IPS-20b (cell line): Measurements from ENCODE around the gene SUSD3.
A peak's percentile ranks its signal among the peaks of the same experiment; 100 is the strongest.

Experiments used
- H3K27ac ChIP-seq: one replicate; pipeline ENCODE4 v1.5.1; 2013; ENCODE audit warnings: low read length
- H3K27me3 ChIP-seq: 2 replicates; pipeline ENCODE4 v1.6.1; 2013; ENCODE audit warnings: mild to moderate bottlenecking, low read length, inconsistent platforms; ENCODE audit not compliant: insufficient read depth
- H3K36me3 ChIP-seq: 2 replicates; pipeline ENCODE4 v1.6.1; 2013; ENCODE audit warnings: low read depth, mild to moderate bottlenecking, inconsistent platforms, low read length, moderate library complexity; ENCODE audit not compliant: insufficient read depth
- H3K4me1 ChIP-seq: 2 replicates; pipeline ENCODE4 v1.6.1; 2013; ENCODE audit warnings: mild to moderate bottlenecking, control low read depth, inconsistent platforms, low read length, moderate library complexity; ENCODE audit not compliant: insufficient read depth
- H3K4me3 ChIP-seq: 2 replicates; pipeline ENCODE4 v1.5.1; 2013; ENCODE audit warnings: mild to moderate bottlenecking, low read length, inconsistent platforms
- H3K9ac ChIP-seq: 2 replicates; pipeline ENCODE4 v1.6.1; 2013; ENCODE audit warnings: low read depth, mild to moderate bottlenecking, inconsistent platforms, low read length, moderate library complexity
- H3K9me3 ChIP-seq: 2 replicates; pipeline ENCODE4 v1.6.1; 2013; ENCODE audit warnings: mild to moderate bottlenecking, low read depth, low read length, inconsistent platforms; ENCODE audit not compliant: insufficient read depth

SUSD3 gene

DNA sequence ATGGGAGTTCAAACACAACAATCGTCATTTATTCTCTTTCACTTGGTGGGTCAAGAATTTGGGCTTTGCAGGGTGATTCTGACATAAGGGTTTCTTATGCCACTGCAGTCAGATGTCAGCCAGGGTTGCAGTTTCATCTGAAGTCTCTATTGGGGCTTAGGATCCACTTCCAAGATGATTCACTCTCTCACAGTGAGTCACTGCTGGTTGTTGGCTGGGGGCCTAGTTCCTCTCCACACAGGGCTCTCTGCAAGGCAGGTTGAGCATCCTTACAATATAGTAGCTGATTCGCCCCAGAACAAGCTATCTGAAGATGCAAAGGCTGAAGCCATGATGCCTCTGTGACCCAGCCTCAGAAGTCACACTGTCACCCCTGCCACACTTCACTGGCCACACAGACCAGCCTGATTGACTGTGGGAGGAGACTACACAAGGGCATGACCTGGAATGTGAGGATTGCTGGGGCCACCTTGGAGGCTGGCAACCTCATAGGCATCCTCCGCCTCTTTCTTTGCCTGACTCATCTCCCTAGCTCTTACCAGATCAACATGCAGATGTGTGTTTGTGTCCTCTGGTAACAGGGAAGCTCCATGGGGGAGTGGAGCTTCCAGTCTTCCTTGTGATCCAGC lies 33.1 kb downstream of the SUSD3 start:
- Histone ChIP-seq H3K36me3 (no peaks in the 10 kb centered on the region), H3K27me3 (no peaks in the 10 kb centered on the region), H3K9me3 (no peaks in the 10 kb centered on the region; the same call in 1 of the 2 replicates), H3K4me1 (no peaks in the 10 kb centered on the region), H3K27ac (no peak overlapping the region), H3K4me3 (no peak overlapping the region), H3K9ac (no peak overlapping the region)

DNA sequence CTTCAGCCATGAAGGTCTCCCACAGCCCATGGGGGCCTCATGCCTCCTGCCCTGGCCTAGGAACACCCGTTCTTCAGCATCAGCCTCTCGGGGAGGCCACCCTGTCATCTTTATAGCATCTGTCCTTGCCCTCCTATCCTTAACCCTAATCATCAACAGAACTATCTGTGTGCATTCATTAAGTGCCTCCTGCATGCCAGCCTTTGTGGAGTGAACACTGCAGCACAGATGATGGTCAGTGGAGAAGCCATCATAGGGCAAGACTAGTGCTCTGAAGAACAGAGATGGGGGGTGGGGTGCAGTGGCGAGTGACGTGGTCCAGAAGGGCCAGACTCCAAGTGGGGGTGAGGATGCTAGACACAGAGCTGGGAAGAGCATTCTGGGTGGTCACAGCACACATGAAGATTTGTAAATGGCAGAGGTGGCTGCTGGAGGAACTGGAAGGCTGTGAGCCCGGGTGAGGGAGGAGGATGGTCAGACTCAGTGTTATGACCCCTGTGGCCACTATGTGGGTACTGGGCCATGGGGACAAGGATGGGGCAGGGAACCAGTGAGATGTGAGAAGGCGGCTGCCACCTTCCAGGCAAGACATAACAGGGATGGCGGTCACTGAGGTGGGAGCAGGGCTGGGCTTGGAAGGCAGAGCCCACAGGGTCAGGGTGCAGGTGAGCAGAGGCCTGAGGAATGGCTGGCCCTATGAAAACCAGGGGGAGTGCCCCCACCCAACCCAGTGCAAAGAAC lies 33.9 kb downstream of the SUSD3 start:
- Histone ChIP-seq H3K4me1 (peaks cover 5% of the 10 kb centered on the region; the same call in 1 of the 2 replicates), H3K27ac (no peak overlapping the region), H3K27me3 (peaks cover 8% of the 10 kb centered on the region), H3K9ac (no peak overlapping the region), H3K36me3 (no peaks in the 10 kb centered on the region), H3K9me3 (no peaks in the 10 kb centered on the region), H3K4me3 (no peak overlapping the region)

DNA sequence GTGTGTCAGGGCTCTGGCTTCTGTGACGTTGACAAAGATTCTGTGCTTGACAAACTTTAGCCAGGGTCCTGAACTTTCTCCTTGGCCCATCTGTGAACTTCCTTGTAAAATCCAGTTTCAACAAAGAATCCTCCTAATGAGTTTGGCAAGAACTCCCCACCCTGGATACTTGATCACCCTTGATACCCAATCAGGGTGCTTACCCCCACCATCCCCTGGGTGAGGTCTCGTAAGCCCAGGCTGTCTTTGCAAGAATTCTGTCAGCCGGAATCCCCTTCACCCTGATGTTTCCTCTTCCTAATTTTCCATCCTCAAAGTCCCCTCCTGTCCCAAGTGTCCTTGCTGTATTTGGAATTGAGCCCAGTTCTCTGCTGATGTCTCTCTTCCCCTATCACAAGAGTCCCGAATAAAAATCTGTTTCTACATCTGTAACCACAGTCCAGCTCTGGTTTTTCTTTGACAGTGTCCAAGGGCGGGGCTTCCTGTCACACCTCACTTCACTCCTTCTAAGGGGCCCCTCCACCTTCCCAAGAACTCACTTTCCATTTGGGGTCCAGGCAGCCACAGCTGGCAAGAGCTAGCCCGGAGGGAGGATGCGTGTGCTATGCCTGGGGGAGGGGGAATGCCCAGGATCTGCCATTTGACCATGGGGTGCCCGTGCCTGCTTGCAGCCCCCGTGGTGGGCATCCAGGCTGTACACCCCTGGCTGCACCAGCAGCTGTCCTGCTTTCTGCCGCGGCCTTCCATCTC lies 34.8 kb downstream of the SUSD3 start:
- Histone ChIP-seq H3K4me1 (peaks cover 5% of the 10 kb centered on the region; the same call in 1 of the 2 replicates), H3K36me3 (no peaks in the 10 kb centered on the region), H3K27ac (no peak overlapping the region), H3K9ac (no peak overlapping the region), H3K27me3 (peaks cover 14% of the 10 kb centered on the region), H3K4me3 (no peak overlapping the region), H3K9me3 (no peaks in the 10 kb centered on the region)

DNA sequence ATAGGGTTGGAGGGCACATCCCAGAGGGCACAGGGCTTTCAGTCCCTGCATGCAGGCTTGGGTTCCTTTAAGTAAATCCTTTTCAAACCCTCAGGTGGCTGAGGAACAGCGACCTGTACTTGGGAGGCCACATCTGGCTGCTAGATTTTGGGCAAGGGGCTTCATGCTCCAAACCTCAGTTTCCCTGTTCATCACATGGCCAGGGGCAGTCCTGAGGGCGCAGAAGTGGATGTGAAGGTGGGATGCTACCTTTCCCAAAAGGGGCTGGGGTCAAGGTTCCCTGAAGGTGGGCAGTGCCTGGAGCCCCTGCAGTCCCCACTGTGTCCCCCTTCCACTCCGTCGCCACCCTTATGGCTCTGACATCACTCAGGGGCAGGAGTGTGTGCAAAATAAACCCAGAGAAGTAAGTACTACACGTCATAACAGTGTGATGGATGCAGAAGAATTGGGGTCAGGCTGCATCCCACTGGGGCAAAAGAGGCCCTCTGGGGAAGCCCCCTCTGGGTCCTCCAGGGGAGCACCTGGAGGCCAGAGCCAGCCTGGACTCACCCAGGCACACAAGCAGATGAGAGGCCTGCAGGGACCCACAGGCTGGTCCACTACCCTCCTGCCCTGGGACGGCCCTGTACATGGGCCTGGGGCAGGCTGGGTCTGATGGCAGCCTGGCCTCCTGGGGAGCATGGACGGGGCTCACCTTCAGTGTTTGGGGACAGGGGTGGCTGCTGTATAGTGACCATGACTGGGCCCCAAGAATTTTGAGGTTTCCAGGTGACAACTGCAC lies 35.6 kb downstream of the SUSD3 start:
- Histone ChIP-seq H3K9ac (no peak overlapping the region; the same call in 1 of the 2 replicates), H3K4me1 (peaks cover 5% of the 10 kb centered on the region; the same call in 1 of the 2 replicates), H3K4me3 (no peak overlapping the region), H3K27ac (no peak overlapping the region), H3K36me3 (no peaks in the 10 kb centered on the region), H3K27me3 (peaks cover 14% of the 10 kb centered on the region), H3K9me3 (no peaks in the 10 kb centered on the region)

DNA sequence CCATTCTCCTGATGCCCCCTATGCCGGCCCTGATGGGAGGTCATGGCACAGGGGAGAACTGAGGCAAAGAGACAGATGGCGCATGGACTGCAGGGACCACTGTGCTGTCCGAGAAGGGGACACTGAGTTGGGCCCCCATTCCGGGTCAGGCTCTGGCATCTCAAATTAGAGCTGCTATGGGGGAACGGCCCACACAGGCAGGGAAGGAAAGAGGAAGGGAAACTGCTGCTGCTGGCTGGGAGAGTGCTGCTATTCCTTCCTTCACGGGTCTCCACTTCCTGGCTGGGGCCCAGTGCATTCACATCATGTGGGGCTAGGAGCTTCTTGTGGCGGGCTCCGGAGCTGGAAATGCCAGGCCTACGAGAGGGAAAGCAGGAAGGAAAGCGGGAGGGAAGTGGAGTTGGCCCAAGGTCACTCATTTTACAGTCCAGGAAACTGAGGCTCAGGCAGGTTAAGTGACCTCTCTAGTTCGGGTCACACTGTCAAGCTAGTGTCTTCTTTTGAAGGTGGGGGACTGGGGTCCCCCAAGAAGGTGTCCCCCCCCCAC lies 36.2 kb downstream of the SUSD3 start:
- peaks cover 14% of the 10 kb centered on the region for H3K27me3 ChIP-seq
- peaks cover 5% of the 10 kb centered on the region; the same call in 1 of the 2 replicates for H3K4me1 ChIP-seq
- H3K4me3 ChIP-seq = peak overlapping the region; percentile 43

DNA sequence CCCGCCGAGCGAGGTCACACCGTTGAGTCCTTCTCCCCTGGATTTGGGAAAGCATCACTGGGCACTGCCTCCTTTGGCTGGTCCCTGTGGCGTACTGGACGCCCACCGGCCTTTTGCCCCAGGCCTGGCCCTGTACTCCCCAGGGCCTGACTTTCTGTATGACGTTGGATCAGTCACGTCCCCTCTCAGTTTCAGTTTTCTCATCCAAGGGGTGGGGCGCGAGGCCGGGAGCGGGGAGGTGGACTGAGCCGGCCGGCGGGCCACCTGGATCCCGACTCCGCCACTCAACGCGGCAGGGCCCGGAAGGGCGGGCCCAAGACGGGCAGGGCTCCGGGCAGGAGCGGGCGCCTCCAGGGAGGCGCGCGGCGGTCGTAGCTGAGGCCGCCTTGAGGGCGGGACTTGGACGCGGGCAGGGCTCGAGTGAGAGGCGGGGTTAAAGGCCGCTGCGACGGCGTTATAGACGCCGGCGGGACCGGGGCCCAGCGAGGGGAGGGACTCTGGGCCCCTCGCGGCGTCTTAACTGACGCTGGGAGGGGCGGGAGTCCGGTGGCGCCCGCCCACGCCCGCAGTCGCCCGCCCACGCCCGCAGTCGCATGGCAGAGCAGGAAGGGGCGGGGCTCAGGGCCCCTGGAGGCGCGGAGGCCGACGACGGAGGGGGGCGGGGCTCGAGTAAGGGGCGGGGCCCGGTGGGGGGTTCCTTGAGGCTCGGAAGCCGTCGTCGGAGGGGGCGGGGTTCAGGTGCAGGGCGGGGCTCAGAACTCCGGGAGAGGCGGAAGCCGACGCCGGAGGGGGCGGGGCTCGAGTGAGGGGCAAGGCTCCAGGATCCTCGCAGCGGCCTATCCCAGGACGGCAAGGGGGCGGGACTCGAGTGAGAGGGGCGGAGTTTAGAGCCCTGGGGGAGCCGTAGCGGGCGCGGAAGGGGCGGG lies 37.0 kb downstream of the SUSD3 start:
- peaks cover 5% of the 10 kb centered on the region; the same call in 1 of the 2 replicates for H3K4me1 ChIP-seq
- H3K9me3 ChIP-seq = no peaks in the 10 kb centered on the region
- H3K27me3 ChIP-seq = peaks cover 14% of the 10 kb centered on the region
- H3K9ac ChIP-seq = peak overlapping the region; percentile 39; the same call in 1 of the 2 replicates
- no peak overlapping the region for H3K27ac ChIP-seq
- H3K36me3 ChIP-seq = no peaks in the 10 kb centered on the region
- H3K4me3 ChIP-seq = peak overlapping the region; percentile 43

More for the DNA sequence above, 36.2 kb downstream of the SUSD3 start:
- no peaks in the 10 kb centered on the region for H3K36me3 ChIP-seq
- no peaks in the 10 kb centered on the region for H3K9me3 ChIP-seq
- H3K9ac ChIP-seq = peak overlapping the region; percentile 39; the same call in 1 of the 2 replicates
- no peak overlapping the region for H3K27ac ChIP-seq

DNA sequence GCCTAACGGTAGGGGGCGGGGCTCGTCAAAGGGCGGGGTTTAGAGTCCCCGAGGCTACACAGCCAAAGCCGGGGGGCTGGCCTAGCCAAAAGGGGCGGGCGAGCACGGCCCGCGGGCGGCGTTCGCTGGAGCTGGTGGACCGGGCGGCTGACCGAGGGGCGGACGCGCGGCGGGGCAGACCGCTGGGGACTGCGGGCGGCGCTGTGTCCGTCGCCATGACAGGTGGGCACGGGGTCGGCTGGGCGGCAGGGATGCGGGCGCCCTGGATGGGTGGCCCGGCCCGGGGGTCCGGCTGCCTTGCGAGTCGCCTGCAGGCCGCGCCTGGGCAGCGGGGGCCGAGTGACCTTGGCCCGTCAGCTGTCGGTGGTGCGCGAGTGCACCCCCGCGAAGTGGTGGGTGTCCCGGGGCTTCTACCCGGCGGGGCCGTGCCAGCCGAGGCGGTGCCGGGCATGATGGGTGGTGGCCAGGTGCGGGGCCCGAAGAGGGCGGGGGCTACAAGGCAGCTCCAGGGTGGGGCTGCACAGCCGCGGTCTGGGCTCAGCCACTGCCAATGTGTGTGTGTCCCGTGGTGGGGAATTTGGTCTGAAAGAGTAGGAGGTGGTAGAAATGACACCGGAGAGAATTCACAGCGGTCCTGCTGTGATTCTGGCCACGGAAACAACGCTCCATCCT lies 37.8 kb downstream of the SUSD3 start, which contains the start of gene CARD19:
CARD19 (plus strand) TSS at position 87 of the 672 bp plus-strand sequence; CDS start at position 216, 129 bp downstream.
- no peaks in the 10 kb centered on the region for H3K36me3 ChIP-seq
- H3K27ac ChIP-seq = no peak within 1 kb of the TSS
- H3K4me1 ChIP-seq = peaks cover 5% of the 10 kb centered on the region; the same call in 1 of the 2 replicates
- peaks cover 14% of the 10 kb centered on the region for H3K27me3 ChIP-seq
- H3K9ac ChIP-seq = peak within 1 kb of the TSS; percentile 39; the same call in 1 of the 2 replicates
- peak within 1 kb of the TSS; percentile 71 for H3K4me3 ChIP-seq
- no peaks in the 10 kb centered on the region for H3K9me3 ChIP-seq

DNA sequence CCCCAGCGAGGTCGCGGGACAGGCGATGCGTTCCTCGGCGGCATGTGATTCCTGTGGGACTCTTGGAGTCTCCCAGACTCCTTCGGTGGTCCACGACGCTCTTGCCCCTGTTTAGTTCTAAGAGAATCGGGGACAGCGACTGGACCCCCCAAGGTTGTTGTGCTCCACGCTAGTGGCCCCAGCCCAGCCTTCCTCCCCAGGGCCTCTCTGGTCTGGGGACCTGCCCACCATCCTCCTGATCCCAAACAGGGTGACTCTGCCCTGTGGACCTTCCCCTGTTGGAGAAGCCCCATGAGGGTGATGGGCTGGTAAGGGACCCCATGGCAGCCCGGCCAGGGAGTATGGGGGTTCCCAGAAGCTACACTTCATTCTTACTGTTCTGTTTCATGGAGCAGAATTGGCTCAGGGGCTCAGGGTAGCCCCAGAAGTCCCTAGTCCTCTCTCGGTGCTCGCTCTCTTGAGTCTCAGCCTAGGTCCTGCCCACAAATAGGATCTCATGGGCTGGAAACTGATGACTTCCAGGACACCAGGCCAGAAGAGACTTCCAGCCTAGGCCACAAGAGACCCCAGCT lies 38.4 kb downstream of the SUSD3 start:
- Histone ChIP-seq H3K27ac (no peak overlapping the region), H3K9me3 (no peaks in the 10 kb centered on the region), H3K27me3 (peaks cover 14% of the 10 kb centered on the region), H3K36me3 (no peaks in the 10 kb centered on the region), H3K4me3 (peak overlapping the region; percentile 71), H3K4me1 (peaks cover 5% of the 10 kb centered on the region; the same call in 1 of the 2 replicates), H3K9ac (peak overlapping the region; percentile 32; the same call in 1 of the 2 replicates)

DNA sequence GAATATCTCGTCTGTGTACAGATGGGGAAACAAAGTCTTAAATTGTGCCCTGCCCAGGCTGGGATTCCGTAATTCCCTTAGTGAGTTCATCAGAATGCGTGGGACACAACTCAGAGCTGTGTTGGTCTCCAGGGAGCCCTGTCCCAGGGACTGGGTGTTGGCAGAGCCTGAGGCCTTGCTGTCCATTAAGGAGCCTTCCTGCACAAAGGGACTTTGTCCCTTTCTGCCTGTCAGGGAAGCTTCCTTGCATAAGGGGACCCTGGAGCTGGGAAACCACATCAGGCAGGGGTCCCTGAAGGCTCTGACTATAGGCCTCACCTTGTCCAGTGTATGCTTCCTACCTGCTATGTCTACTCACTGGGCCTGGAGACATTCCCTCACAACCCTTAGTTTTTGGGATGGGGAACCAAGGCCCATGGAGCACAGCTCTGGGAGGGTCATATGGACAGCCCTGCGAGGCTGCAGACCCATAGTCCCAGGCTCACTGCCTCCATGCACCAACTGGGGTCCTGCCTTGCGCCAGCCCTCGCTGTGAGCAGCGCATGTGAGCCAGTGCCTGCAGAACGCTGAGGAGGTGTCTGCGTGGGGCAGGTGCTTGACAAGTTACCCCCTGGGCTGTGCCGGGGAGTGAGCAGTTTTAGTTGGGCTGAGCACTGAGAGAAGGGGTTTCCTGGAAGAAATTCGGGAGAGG lies 39.2 kb downstream of the SUSD3 start:
- H3K9ac ChIP-seq = no peak overlapping the region
- no peaks in the 10 kb centered on the region for H3K36me3 ChIP-seq
- H3K9me3 ChIP-seq = no peaks in the 10 kb centered on the region
- H3K27me3 ChIP-seq = peaks cover 14% of the 10 kb centered on the region
- no peak overlapping the region for H3K27ac ChIP-seq
- 0 out of 2 replicates have a peak overlapping the region, but pooled peaks have one; percentile 71 for H3K4me3 ChIP-seq
- peaks cover 5% of the 10 kb centered on the region; the same call in 1 of the 2 replicates for H3K4me1 ChIP-seq
